IMR-90 (cell line): ENCODE data around the gene CDK6.

Experiments
- BHLHE40 ChIP-seq: fragments of 150-350 bp; IDR thresholded peaks from 2 replicates; pipeline ENCODE4 v1.6.1; 2016; ENCODE audit warnings: mild to moderate bottlenecking, low read depth, low read length
- CEBPB ChIP-seq: IDR thresholded peaks from 2 replicates; pipeline ENCODE4 v1.6.1; 2012; ENCODE audit warnings: low read depth, low read length, improper control_type of control experiment
- MAFK ChIP-seq: IDR thresholded peaks from 2 replicates; pipeline ENCODE4 v1.6.1; 2012; ENCODE audit warnings: low read depth, low read length, improper control_type of control experiment
- MAZ ChIP-seq: IDR thresholded peaks from 2 replicates; pipeline ENCODE4 v1.6.1; 2012; ENCODE audit warnings: low read depth, mild to moderate bottlenecking, low read length, improper control_type of control experiment, moderate library complexity, borderline replicate concordance
- MXI1 ChIP-seq: IDR thresholded peaks from 2 replicates; pipeline ENCODE4 v1.6.1; 2012; ENCODE audit warnings: low read depth, mild to moderate bottlenecking, low read length, moderate library complexity, borderline replicate concordance
- TF ChIP-seq, protein P1 (sequence below): fragments of 150-350 bp; IDR thresholded peaks from 2 replicates; pipeline ENCODE4 v1.6.1; 2017; ENCODE audit warnings: mild to moderate bottlenecking, antibody characterized with exemption, low read length, low read depth
- TF ChIP-seq, protein P2 (sequence below): conservative IDR thresholded peaks from 2 replicates; pipeline ENCODE4 v1.5.1; 2012; ENCODE audit warnings: mild to moderate bottlenecking, low read depth, low read length, improper control_type of control experiment
- TF ChIP-seq, protein P3 (sequence below): fragments of 150-350 bp; IDR thresholded peaks from 2 replicates; pipeline ENCODE4 v1.6.1; 2016; ENCODE audit warnings: low read depth, mild to moderate bottlenecking, low read length, moderate library complexity, borderline replicate concordance

DNA sequence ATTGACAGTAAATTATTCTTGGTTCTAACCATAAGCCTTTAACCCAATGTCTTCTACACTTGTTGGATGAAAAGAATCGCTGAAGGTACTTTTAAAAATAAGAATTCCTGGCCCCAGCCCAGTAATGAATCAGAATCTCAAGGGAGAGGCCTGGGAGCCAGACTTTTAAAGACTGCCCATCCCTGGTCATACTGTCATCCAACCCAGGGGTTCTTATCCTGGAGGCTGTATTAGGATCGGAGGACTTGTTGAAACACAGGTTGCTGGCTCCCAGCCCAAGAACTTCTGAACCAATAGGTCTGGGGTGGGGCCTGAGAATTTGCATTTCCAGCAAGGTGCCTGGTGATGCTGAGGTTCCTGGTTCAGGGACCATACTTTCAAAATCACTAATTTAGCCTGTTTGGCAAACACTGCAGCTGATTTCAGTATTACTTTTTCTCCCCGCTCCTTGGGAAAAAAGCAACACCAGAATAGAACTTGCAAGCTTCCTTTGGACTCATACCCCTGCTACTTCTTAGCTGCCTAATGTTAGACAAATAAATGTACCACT is 166.7 kb downstream of the CDK6 start:
- TF ChIP-seq, protein P1, sequence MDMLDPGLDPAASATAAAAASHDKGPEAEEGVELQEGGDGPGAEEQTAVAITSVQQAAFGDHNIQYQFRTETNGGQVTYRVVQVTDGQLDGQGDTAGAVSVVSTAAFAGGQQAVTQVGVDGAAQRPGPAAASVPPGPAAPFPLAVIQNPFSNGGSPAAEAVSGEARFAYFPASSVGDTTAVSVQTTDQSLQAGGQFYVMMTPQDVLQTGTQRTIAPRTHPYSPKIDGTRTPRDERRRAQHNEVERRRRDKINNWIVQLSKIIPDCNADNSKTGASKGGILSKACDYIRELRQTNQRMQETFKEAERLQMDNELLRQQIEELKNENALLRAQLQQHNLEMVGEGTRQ: no peak
- TF ChIP-seq, protein P2, sequence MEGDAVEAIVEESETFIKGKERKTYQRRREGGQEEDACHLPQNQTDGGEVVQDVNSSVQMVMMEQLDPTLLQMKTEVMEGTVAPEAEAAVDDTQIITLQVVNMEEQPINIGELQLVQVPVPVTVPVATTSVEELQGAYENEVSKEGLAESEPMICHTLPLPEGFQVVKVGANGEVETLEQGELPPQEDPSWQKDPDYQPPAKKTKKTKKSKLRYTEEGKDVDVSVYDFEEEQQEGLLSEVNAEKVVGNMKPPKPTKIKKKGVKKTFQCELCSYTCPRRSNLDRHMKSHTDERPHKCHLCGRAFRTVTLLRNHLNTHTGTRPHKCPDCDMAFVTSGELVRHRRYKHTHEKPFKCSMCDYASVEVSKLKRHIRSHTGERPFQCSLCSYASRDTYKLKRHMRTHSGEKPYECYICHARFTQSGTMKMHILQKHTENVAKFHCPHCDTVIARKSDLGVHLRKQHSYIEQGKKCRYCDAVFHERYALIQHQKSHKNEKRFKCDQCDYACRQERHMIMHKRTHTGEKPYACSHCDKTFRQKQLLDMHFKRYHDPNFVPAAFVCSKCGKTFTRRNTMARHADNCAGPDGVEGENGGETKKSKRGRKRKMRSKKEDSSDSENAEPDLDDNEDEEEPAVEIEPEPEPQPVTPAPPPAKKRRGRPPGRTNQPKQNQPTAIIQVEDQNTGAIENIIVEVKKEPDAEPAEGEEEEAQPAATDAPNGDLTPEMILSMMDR: no peak
- TF ChIP-seq, protein P3, sequence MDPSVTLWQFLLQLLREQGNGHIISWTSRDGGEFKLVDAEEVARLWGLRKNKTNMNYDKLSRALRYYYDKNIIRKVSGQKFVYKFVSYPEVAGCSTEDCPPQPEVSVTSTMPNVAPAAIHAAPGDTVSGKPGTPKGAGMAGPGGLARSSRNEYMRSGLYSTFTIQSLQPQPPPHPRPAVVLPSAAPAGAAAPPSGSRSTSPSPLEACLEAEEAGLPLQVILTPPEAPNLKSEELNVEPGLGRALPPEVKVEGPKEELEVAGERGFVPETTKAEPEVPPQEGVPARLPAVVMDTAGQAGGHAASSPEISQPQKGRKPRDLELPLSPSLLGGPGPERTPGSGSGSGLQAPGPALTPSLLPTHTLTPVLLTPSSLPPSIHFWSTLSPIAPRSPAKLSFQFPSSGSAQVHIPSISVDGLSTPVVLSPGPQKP: no peak
- TF ChIP-seq MAFK: no peak
- TF ChIP-seq MAZ: no peak
- no peak for TF ChIP-seq MXI1
- no peak for TF ChIP-seq BHLHE40
- no peak for TF ChIP-seq CEBPB
